Activated T-helper 1 cell treated with anti-CD3 and anti-CD28 coated beads, Interleukin-2, amount 50 U/mL, for 16 hours (primary cell): ENCODE results near the gene BSG.
A peak's percentile ranks its signal among the peaks of the same experiment; 100 is the strongest.

Source experiments
- DNase-seq, 2 donors: peaks; one replicate each; pipeline ENCODE4 v3.0.0-alpha.2; 2020; ENCODE audit warnings: low read depth in 1 of 2, low spot score in 1 of 2

Gene BSG

DNA sequence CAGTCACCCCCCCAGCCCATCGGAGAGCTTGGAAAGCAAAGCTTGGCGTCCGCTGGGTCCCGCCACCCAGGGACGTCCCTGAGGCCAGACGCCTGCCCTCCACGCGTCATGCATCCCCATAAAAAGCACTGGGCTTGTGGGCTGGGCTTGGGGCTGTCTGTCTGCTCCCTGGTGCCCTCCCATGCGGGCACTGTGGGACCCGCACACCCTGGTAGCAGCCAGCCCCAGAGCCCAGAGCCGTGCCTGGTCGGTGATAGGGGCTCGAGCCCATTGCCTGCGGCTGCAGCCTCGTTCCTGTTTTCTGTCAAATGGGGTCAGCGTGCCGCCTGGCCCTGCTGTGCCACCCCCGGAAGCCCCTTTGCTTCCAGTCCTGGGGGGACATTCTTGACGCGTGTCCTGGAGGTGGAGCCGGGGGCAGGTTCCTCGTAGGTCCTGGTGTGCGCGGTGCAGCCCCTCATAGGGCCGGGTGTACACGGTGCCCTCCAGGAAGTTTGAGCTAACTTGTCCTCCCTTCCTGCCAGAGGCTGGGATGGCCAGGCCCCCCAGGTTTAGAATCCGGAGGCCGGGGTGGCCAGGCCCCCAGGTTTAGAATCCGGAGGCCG, 32.9 kb upstream of the BSG start:
- no peak for DNase-seq

DNA sequence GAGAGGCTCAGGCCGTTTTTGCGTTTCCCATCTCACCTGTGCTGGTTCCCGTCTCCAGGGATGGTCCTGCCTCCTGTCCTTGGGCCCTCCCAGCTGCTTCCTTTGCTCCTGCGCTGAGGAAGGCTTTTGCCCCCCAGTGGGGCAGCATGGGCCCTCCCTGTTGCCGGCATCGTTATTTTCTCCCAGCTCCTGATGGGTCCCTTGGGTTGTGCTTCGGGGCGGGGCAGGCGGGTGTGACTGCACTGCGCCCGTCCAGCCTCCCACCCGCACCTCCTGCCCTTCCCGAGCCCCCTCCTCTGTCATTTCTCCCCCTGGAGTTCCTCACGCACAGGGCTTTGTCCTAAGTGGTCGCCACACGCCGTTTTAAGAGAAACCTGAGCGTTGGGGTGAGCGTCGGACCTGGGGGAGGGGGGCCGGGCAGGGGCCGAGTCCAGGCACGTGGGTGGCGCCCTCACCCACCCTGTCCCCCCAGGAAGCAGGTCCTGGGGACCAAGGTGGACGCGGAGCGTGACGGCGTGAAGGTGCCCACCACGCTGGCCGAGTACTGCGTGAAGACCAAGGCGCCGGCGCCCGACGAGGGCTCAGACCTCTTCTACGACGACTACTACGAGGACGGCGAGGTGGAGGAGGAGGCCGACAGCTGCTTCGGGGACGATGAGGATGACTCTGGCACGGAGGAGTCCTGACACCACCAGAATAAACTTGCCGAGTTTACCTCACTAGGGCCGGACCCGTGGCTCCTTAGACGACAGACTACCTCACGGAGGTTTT, 31.3 kb upstream of the BSG start:
- no peak for DNase-seq

DNA sequence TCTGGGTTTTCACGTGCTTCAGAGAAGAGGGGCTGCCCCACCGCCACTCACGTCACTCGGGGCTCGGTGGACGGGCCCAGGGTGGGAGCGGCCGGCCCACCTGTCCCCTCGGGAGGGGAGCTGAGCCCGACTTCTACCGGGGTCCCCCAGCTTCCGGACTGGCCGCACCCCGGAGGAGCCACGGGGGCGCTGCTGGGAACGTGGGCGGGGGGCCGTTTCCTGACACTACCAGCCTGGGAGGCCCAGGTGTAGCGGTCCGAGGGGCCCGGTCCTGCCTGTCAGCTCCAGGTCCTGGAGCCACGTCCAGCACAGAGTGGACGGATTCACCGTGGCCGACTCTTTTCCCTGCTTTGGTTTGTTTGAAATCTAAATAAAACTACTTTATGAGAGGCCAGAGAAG, 30.7 kb upstream of the BSG start:
- no peak for DNase-seq

DNA sequence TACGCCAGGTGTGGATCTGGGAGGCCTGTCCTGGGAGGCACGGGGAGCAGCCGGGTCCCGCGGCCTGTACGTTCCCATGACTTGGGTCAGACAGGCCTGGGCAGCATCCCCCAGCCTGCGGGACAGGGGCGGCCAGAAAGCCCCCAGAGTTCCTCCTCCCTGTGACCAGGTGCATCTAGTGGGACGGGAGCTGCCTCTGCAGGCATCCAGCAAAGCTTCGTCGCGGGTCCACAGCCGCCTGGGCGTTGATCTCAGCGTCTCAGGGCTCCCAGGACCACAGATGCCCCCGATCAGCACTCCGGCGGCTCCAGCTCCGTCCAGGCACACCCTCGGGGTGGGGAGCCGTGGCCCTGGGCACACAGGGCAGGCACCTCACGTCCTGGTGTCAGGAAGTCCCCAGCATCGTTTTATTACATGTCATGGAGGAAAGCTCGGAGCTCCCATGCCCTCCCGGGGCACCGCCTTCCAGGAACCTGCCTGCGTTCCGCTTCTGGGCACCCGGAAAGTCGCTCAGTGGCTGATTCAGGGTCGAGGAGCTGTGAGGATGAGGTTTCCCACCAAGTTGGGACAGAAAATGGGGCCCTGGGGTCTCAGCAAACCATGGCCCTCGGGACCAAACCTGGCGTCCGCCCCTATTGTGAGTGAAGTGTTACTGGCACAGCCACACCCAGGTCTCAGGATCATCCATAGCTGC, 30.1 kb upstream of the BSG start:
- DNase-seq: no peak

DNA sequence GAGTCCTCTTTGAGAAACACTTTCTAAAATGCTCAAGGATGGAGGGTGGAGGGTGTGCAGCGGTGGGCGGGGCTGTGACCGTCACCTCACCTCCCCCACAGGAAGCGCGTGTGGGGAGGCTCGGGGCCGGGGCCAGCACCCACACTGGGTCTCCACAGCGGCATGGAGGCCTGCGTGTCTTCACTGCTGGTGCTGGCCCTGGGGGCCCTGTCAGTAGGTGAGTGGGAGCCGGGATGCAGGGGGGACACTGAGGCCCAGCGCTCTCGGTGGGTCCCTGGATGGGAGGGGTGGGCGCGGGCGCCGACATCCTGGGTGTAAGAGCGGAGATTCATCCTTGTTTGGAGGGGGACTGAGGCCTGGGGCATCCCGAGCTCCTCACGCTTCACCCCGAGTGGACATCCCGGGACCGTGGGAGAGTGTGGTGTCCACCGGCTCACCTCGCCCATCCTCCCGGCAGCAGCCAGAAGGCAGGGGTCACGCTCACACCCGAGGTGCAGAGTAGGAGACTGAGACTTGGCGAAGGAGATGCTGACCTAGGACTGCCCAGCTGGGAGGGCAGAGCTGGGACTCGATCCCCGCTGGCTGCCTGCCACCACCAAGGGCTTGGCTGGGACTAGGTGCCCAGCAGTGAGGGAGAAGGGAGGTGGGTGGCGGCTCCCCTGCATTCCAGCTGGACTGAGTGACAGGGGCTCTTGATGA, 28.3 kb upstream of the BSG start, which contains the start of gene GZMM:
Gene GZMM, plus strand, starts transcription at position 144 of the 699 bp plus-strand sequence. Its CDS starts 19 bp downstream, at position 163.
- peak; percentile 54 to 66 for DNase-seq

DNA sequence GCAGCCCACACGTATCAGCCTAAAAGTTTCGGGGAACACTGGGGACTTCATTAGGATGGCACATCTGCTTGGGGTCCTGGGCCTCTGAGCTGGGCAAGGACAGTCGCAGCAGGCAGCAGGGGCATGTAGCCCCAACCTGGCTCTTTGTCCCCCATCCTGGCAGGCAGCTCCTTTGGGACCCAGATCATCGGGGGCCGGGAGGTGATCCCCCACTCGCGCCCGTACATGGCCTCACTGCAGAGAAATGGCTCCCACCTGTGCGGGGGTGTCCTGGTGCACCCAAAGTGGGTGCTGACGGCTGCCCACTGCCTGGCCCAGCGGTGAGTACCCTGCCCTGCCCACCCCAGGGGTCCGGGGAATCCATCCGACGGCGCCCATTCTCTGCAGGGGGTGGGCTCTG, 25.3 kb upstream of the BSG start:
- no peak for DNase-seq

DNA sequence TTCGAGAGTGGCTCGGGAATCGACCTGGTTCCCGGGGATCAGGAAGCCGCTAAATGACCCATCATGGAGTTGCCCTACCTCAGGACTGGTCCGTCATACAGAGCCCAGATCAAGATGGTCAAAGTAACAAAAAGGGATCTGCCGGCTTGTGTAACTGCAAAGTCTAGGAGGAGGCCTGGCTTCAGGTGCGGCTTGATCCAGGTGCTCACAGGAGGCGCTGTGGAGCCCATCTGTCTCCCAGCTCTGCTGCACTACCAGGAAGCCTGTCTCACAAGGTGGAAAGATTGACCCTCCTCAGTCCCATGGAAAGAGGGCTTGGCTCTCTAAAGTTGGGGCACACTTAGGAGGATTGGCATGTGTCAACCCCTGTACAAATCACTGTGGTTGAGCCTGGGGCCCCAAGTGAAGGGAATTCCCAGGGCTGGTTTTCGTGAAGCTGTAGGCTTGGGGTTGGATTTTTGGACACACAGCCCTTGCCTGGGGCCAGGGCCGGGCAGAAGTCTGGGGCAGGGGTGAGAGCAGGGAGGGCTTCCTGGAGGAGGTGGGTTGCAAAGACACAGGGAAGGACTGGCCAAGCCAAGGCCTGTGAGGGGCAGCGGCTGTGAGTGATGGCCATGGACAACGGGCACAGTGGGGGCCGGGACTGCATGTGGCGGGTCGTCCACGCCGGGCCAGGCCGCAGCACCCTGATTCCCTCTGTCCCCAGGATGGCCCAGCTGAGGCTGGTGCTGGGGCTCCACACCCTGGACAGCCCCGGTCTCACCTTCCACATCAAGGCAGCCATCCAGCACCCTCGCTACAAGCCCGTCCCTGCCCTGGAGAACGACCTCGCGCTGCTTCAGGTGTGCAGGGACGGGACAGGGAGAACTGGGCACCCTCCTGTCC, 24.3 kb upstream of the BSG start:
- no peak for DNase-seq

DNA sequence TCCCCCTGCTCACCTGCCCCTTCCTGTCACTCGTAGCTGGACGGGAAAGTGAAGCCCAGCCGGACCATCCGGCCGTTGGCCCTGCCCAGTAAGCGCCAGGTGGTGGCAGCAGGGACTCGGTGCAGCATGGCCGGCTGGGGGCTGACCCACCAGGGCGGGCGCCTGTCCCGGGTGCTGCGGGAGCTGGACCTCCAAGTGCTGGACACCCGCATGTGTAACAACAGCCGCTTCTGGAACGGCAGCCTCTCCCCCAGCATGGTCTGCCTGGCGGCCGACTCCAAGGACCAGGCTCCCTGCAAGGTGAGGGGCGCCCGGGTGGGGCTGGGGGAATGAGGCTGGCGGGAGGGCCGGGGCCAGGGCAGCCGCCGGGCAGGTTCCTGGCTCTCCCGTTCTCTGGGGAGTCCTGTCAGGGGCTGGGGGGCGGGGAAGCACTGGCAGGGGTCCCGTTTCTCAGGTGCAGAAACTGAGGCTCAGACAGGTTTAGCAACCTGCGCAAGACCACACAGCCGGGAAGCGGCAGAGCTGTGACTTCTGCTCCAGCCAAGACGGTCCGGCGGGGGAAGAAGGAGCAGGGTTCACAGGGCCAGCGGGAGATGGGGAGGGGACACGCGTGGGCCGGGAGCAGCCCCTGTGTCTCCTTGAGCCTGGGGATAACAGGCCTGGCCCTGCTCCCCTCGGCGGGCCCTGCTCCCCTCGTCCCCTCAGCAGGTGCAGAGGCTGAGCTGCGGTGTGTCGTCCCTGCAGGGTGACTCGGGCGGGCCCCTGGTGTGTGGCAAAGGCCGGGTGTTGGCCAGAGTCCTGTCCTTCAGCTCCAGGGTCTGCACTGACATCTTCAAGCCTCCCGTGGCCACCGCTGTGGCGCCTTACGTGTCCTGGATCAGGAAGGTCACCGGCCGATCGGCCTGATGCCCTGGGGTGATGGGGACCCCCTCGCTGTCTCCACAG, 23.2 kb upstream of the BSG start:
- DNase-seq: no peak

DNA sequence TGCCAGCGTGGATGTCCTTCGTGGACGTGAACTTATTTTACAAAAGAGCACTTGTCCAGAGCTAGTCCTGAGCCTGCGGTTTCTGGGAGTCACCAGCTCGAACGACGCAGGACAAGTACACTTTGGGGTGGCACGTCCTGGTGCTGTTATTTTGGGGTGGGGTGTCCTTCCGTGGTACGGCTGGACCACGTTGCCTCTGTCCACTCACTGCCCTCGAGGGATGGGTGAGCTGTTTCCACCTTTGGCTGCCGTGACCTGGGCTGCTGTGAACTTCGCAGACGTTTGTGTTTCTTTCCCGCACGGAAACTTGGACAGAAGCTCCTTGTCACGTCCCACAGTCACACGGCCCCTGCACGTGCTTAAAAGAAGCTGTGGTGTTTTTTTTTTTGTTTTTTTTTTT, 17.6 kb upstream of the BSG start:
- no peak for DNase-seq

DNA sequence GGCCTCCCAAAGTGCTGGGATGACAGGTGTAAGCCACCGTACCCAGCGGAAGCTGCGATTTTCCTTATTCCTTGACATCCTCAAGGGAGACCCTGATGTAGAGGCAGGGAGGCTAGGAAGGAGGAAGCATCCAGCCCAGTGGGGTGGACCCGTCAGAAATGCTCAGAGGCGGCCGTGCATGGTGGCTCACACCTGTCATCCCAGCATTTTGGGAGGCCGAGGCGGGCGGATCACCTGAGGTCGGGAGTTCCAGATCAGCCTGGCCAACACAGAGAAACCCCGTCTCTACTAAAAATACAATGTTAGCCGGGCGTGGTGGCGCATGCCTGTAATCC, 17.0 kb upstream of the BSG start:
- no peak for DNase-seq

DNA sequence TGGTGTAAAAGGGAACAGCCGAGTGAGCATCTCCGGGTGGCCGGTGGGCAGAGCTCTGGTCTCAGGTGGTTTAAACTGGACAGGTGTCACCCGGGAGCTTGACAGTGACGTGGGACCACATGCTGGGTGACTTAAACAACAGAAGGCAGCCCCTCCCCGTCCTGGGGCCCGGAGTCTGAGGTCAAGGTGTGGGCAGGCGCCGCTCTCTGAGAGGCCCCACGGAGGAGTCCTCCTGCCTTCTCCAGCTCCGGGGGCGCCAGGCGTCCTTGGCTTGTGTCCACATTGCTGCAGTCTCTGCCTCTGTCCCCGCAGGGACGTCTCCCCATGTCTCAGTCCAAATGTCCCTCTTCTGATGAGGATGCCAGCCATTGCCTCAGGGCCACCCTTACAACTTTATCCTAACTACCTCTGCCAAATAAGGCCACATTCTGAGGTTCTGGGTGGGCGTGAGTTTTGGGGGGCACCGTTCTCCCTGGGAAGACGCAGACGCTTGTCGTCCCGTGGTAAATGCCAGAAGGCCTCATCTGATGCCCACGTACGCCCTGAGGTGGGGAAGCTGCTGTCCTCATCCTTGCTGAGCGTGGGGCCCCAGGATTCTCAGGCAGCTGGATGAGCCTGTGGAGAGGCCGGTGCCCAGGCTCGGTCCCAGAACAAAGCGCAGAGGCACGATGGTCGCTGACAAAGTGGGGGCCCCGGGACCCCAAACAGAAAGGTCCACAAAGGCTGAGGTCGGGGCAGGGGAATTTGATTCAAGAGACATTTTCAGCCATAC, 15.6 kb upstream of the BSG start:
- DNase-seq: no peak

DNA sequence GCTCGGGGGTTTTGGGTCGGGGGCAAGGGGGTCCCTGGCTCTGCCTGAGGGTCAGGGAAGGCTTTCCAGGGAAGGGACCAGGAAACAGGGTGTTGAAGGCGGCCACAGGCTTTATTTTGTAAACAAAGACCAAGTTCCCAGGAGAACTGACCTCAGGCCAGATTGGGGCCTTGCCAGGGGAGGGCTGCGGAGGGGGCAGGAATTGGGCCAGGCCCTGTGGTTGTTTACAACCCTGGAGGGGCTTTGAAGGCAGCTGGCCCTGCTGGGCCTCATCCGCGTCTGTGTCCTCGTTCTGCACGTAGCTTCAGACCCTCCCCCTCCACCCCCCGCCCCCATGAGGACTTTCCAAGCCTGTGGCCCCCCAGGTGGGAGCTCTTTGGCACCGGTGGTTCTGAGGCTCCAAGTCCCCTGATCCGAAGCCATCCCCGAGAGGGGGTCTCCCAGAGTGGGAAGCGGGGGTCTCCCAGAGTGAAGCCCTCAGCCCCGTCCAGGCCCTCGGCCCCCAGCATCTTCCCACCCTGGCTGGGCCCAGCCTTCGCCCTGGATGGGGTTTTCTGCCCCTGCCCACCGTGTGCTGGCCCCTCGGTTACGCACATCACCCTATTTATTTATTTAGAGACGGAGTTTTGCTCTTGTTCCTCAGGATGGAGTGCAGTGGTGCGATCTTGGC, 13.5 kb upstream of the BSG start:
- DNase-seq: no peak

DNA sequence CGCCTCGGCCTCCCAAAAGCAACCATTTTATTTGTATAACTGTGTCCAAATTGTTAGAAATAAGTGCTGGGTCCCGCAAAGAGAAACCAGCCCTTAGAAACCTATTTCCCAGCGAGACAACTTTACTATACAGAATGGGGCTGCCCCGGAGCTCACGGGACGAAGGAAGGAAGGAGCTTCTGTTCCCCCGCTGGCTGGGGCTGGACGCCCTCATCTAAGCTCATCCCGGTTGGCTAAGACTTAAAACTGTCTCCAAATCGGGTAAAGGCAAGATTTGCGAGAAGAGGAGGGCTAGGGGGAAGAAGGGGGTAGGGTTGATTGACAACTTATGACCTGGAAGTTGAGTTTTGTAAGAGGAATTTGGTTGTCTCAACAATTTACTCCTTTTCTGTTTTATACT, 12.3 kb upstream of the BSG start:
- no peak for DNase-seq

DNA sequence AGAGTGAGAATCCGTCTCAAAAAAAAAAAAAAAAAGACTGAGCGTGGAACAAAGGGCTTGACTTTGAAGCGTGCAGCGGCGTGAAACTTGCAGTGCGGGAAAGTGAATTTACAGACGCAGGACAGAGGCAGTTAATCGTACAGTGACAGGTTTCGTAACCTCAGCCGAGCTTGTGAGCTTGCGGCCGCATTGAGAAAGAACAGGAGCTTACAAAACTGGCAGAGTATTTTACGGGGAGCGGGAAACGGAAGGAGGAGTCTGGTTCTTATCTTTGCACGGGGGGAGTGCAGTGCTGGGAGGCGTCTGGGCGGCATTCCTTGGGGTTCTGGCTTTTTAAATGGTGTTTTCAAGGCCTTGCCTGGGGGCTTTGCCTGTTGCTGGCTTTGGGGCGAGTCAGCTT, 6.0 kb upstream of the BSG start:
- DNase-seq: no peak

DNA sequence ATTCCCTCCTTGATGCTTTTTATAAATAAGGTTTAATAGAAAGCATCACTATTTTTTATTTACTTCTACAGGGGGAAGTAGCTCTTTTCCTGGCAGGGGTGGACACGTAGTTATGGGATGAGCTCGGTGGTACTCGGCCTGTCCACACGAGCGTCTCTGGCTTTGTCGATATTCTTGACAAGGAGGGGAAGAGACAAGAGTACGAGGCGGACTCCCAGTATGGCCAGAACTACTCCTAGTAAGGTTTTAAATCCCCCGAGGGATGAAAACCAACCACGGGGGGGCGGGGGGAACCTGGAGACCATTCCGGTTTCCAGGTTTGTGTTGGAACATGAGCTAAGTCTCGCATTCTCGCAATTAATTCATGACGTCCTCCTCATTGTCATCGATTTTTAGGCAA, 5.6 kb upstream of the BSG start:
- no peak for DNase-seq

DNA sequence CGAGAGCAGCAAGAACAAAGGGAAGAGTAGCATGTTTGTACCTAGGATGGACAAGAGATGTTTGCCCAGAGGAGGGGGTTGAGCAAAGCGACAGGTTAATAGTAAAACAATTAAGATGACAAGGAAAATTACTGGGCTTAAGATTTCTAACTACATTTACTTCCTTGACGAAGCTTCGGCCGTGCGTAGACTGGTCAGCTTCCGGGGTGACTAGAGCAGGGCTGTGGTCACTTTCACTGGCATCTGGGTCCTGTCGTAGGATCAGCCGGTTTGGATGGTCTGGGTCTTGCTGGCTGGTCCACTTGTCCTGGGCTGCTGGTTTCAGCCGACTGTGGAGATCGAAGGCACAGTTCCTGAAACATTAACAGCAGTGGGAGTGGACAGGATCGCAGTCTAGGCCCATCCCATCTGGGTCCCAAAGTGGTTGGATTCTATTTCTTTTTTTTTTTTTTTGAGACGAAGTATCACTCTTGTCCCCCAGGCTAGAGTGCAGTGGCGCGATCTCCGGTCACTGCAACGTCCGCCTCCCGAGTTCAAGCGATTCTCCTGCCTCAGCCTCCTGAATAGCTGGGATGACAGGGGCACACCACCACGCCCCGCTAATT, 5.0 kb upstream of the BSG start:
- no peak for DNase-seq

DNA sequence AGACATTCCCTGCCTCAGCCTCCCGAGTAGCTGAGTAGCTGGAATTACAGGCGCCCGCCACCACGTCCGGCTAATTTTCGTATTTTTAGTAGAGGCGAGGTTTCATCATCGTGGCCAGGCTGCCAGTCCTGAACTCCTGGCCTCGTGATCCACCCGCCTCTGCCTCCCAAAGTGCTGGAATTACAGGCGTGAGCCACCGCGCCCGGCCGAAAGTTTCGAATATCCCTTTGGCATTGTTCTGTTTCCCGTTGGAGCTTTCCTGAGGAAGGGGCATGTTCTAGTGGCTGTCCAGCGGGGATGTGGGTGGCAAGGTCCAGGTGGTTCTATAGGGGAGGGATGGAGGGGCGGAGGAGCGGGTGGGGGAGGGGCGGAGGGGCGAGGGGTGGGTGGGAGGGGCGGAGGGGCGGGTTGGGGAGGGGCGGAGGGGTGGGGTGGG, 2.1 kb upstream of the BSG start:
- DNase-seq: no peak

DNA sequence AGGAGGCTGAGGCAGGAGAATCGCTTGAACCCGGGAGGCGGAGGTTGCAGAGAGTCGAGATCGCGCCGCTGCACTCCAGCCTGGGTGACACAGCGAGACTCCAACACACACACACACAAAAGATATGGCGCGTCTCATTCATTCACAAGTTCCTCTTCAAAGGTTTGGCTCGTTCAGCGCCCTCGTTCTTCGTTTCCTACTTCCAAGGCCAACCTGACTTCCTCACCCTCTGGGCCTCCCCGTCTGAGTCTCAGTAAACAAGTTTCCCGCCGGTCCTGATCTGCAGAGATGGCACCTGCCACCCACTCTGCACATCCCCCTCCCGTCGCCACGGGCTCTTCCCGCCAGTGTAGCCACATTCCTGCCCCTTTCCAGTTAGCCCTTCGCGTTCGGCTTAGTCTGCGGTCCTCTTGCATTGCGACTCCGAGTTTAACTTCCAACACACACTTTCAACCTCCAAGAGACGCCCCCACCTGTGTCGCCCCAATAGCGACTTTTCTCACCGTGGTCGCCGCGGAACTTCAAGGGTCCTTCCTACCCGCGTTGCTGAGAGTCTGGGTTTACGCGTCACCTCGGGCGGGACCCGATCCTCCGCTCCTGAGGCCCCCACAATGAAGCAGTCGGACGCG, 1.3 kb upstream of the BSG start:
- DNase-seq: peak; percentile 20
